Panc1 (cell line): Measurements from ENCODE around the gene CWC27. TPM values are rescaled to one million over a fixed set of nuclear protein-coding genes. Genes with fewer than 3 reads are reported as not detected.

ENCODE experiments used
- ATAC-seq: fragments of 200-7000 bp; cut with Tn5 transposase; 2 replicates; pipeline ENCODE4 v1.9.1; 2020; ENCODE audit warnings: mild to moderate bottlenecking, moderate library complexity
- BruUV-seq: library from RNA; stranded (reverse); fragments of 400-500 nt; replicated peaks from 2 replicates; lab custom pipeline; 2021; lab: Mats Ljungman, UMichigan
- CTCF ChIA-PET: fragments of 300-600 bp; sonication (Branson Sonifier 250); formaldehyde crosslinking; loops from one replicate; lab custom pipeline; 2022; ENCODE audit warnings: antibody characterized with exemption; lab: Charles Lee
- POLR2A ChIA-PET: fragments of 300-600 bp; sonication (Branson Sonifier 250); formaldehyde crosslinking; loops from one replicate; lab custom pipeline; 2022; ENCODE audit warnings: antibody characterized with exemption; lab: Charles Lee
- DNase-seq: peaks from one replicate; pipeline ENCODE4 v3.0.0-alpha.2; 2010; ENCODE audit warnings: low read depth, low spot score
- H3K27ac ChIP-seq: 2 replicates; pipeline ENCODE4 v1.5.1; 2011; ENCODE audit warnings: mild to moderate bottlenecking, low read length, inconsistent platforms
- H3K27me3 ChIP-seq: fragments of 200-500 bp; sonication (Bioruptor generic); 2 replicates; pipeline ENCODE4 v1.6.0; 2014; ENCODE audit warnings: low read length, inconsistent platforms; ENCODE audit not compliant: control insufficient read depth, insufficient read depth
- H3K36me3 ChIP-seq: fragments of 200-500 bp; sonication (Bioruptor generic); 2 replicates; pipeline ENCODE4 v1.5.1; 2014; ENCODE audit warnings: inconsistent platforms, mild to moderate bottlenecking, low read length, moderate library complexity; ENCODE audit not compliant: control insufficient read depth, insufficient read depth
- H3K4me1 ChIP-seq: 2 replicates; pipeline ENCODE4 v1.5.1; 2011; ENCODE audit warnings: inconsistent platforms, mild to moderate bottlenecking, low read length, moderate library complexity; ENCODE audit not compliant: control insufficient read depth, insufficient read depth
- H3K4me3 ChIP-seq, 2 experiments: 2 replicates each; pipeline ENCODE4 v1.5.1; 2011 to 2012; ENCODE audit warnings: low read depth in 2 of 2, low read length in 2 of 2, mild to moderate bottlenecking in 2 of 2, inconsistent platforms in 1 of 2, moderate library complexity in 1 of 2
- H3K9me3 ChIP-seq: fragments of 200-500 bp; sonication (Bioruptor generic); 2 replicates; pipeline ENCODE4 v1.5.1; 2014; ENCODE audit warnings: low read depth, mild to moderate bottlenecking, inconsistent platforms, low read length, moderate library complexity; ENCODE audit not compliant: control insufficient read depth, insufficient read depth
- POLR2AphosphoS5 ChIP-seq: IDR thresholded peaks from 2 replicates; pipeline ENCODE4 v1.6.1; 2012; ENCODE audit warnings: mild to moderate bottlenecking, low read depth, low read length, moderate library complexity
- SIN3A ChIP-seq: IDR thresholded peaks from 2 replicates; pipeline ENCODE4 v1.6.1; 2012; ENCODE audit warnings: low read depth, mild to moderate bottlenecking, low read length, moderate library complexity, borderline replicate concordance; ENCODE audit not compliant: insufficient read depth
- TCF7L2 ChIP-seq: IDR thresholded peaks from 2 replicates; pipeline ENCODE4 v1.6.1; 2011; ENCODE audit warnings: mild to moderate bottlenecking, low read depth, low read length, inconsistent platforms
- in situ Hi-C: cut with HindIII; loops from 2 replicates; pipeline ENCODE4 v1.10.0; 2016; ENCODE audit warnings: low sequenced_read_pairs, low pct_unique_long_range_greater_than_20kb
- intact Hi-C: fragments of 100-400 bp; cut with micrococcal nuclease; formaldehyde crosslinking; loops from one replicate; pipeline ENCODE4 v1.10.0; 2022; ENCODE audit not compliant: unreplicated experiment
- total RNA-seq: library from RNA; stranded (reverse); gene quantifications from one replicate; pipeline ENCODE4 v1.2.1, GENCODE V29; 2021; ENCODE audit not compliant: unreplicated experiment
- TF ChIP-seq, protein P1 (sequence below), 2 experiments: IDR thresholded peaks; 2 replicates each; pipeline ENCODE4 v1.6.1; 2011 to 2012; ENCODE audit warnings: low read depth in 2 of 2, control low read depth in 1 of 2, low read length in 1 of 2, mild to moderate bottlenecking in 1 of 2, moderate library complexity in 1 of 2; ENCODE audit not compliant: insufficient read depth in 1 of 2
- TF ChIP-seq, protein P2 (sequence below): fragments of 450-650 bp; IDR thresholded peaks from 2 replicates; pipeline ENCODE4 v1.5.1; 2017; ENCODE audit warnings: mild to moderate bottlenecking

The CWC27 gene
- total RNA-seq, 1 experiment from 2014 or later: 19.7 TPM

DNA sequence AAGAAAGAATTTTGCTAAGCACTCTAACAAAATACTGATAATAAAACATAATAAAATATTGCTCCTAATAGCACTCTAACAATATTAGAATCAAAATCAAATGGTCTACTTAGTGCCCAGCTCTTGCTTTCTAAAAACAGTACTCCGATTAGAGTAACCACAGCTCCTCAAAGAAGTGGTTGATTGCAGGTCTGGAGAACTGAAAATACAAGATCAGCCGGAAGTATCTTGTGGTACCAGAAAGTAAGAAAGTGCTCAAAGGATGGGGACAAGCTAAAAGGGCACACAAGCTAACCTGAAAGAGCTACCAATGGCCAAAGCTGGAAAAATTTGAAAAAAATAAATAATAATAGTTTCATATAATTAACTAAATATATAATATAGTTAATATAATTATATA lies 119.2 kb downstream of the CWC27 start:
- ChIA-PET CTCF (no interaction called here), POLR2A (interaction anchor here (0.7 kb wide), 1 partner anchor 66 kb away, joined by 3 read pairs; no protein-coding TSS in a partner anchor)
- ATAC-seq (no peak), DNase-seq (no peak)
- Histone ChIP-seq H3K4me1 (no peaks in the 10 kb centered on the region), H3K9me3 (no peaks in the 10 kb centered on the region), H3K4me3 (no peak overlapping the region), H3K27me3 (no peaks in the 10 kb centered on the region), H3K36me3 (no peaks in the 10 kb centered on the region; the same call in 1 of the 2 replicates), H3K27ac (no peak overlapping the region)
- intact Hi-C loops: no loop called here
- TF ChIP-seq TCF7L2 (no peak), POLR2AphosphoS5 (no peak), SIN3A (no peak)
- TF ChIP-seq, protein P1, sequence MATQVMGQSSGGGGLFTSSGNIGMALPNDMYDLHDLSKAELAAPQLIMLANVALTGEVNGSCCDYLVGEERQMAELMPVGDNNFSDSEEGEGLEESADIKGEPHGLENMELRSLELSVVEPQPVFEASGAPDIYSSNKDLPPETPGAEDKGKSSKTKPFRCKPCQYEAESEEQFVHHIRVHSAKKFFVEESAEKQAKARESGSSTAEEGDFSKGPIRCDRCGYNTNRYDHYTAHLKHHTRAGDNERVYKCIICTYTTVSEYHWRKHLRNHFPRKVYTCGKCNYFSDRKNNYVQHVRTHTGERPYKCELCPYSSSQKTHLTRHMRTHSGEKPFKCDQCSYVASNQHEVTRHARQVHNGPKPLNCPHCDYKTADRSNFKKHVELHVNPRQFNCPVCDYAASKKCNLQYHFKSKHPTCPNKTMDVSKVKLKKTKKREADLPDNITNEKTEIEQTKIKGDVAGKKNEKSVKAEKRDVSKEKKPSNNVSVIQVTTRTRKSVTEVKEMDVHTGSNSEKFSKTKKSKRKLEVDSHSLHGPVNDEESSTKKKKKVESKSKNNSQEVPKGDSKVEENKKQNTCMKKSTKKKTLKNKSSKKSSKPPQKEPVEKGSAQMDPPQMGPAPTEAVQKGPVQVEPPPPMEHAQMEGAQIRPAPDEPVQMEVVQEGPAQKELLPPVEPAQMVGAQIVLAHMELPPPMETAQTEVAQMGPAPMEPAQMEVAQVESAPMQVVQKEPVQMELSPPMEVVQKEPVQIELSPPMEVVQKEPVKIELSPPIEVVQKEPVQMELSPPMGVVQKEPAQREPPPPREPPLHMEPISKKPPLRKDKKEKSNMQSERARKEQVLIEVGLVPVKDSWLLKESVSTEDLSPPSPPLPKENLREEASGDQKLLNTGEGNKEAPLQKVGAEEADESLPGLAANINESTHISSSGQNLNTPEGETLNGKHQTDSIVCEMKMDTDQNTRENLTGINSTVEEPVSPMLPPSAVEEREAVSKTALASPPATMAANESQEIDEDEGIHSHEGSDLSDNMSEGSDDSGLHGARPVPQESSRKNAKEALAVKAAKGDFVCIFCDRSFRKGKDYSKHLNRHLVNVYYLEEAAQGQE (IDR thresholded peaks at IDR 0.05; ENCODE audit: insufficient read depth in 1 of 2, low read depth in 2 of 2, low read length in 1 of 2): no peak
- TF ChIP-seq, protein P2, sequence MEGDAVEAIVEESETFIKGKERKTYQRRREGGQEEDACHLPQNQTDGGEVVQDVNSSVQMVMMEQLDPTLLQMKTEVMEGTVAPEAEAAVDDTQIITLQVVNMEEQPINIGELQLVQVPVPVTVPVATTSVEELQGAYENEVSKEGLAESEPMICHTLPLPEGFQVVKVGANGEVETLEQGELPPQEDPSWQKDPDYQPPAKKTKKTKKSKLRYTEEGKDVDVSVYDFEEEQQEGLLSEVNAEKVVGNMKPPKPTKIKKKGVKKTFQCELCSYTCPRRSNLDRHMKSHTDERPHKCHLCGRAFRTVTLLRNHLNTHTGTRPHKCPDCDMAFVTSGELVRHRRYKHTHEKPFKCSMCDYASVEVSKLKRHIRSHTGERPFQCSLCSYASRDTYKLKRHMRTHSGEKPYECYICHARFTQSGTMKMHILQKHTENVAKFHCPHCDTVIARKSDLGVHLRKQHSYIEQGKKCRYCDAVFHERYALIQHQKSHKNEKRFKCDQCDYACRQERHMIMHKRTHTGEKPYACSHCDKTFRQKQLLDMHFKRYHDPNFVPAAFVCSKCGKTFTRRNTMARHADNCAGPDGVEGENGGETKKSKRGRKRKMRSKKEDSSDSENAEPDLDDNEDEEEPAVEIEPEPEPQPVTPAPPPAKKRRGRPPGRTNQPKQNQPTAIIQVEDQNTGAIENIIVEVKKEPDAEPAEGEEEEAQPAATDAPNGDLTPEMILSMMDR: no peak
- BruUV-seq: no TSS peak
- in situ Hi-C loops: no loop called here

DNA sequence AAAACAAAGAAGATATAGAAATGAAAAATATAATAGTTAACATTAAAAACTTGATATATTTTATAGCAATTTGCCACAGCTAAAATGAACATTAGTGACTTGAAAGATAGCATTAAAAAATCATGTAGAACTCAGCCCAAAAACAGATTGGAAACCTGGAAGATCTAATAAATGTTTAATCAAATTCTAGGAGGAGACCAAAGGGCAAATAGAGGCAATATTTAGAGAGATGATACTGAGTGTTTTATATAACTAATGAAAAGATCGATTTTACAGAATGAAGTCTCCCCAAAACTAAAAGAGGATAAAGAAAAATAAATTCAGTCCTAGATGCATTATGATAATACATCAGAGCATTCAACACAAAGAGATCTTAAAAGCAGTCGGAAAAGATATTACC lies 127.0 kb downstream of the CWC27 start:
- BruUV-seq: no TSS peak
- in situ Hi-C loops: no loop called here
- Histone ChIP-seq H3K9me3 (no peaks in the 10 kb centered on the region), H3K27ac (no peak overlapping the region), H3K4me3 (no peak overlapping the region), H3K4me1 (no peaks in the 10 kb centered on the region), H3K36me3 (no peaks in the 10 kb centered on the region), H3K27me3 (no peaks in the 10 kb centered on the region)
- TF ChIP-seq SIN3A (no peak), TCF7L2 (no peak), POLR2AphosphoS5 (no peak)
- TF ChIP-seq, protein P1 (IDR thresholded peaks at IDR 0.05; ENCODE audit: insufficient read depth in 1 of 2, low read depth in 2 of 2, low read length in 1 of 2): no peak
- TF ChIP-seq, protein P2: no peak
- POLR2A ChIA-PET: no interaction called here
- intact Hi-C loops: no loop called here
- DNase-seq: no peak
- CTCF ChIA-PET: no interaction called here
- no peak for ATAC-seq
